Nasal cavity respiratory epithelium epithelial cell of viscerocranial mucosa (primary cell): ENCODE results near the gene PPIA. TPM values are rescaled to one million over a fixed set of nuclear protein-coding genes. Genes with fewer than 3 reads are reported as not detected.

Source experiments
- total RNA-seq: library from RNA; depleted of rRNA; stranded (reverse); fragments of >200 nt; gene quantifications from 2 replicates; pipeline ENCODE4 v1.2.3, GENCODE V29; 2014

Gene PPIA
- total RNA-seq: 1,496 and 1,621 TPM in 2 replicates

GRCh38 chr7:44796504-44797328 lies at the start of gene PPIA:
TSS of gene PPIA (plus strand) at chr7:44796681. CDS start at chr7:44796725, 44 bp downstream.

GRCh38 chr7:44748045-44748947 lies 48.2 kb upstream of the PPIA start, which contains the start of gene ZMIZ2:
TSS of gene ZMIZ2 (plus strand) at chr7:44748847. CDS start at chr7:44756250, 7,403 bp downstream.

GRCh38 chr7:44847920-44848634 lies 51.6 kb downstream of the PPIA start, which contains the start of gene H2AZ2:
TSS of gene H2AZ2 (minus strand) at chr7:44848087. CDS start at chr7:44847971, 116 bp downstream.

Other genes with a start within 250 kb of the PPIA start
- 63.7 and 74.5 TPM in 2 replicates for gene DDX56, start 222.8 kb upstream of the PPIA start, total RNA-seq
- gene TMED4, start 214.4 kb upstream of the PPIA start, total RNA-seq: 79.9 and 147 TPM in 2 replicates
- 73.8 and 145 TPM in 2 replicates for gene OGDH, start 190.1 kb upstream of the PPIA start, total RNA-seq
- gene ZMIZ2, start 47.8 kb upstream of the PPIA start, total RNA-seq: 4.8 and 14.2 TPM in 2 replicates
- 98.1 and 104 TPM in 2 replicates for gene H2AZ2, start 51.4 kb downstream of the PPIA start, total RNA-seq
- gene PURB, start 88.8 kb downstream of the PPIA start, total RNA-seq: 26.7 and 45.6 TPM in 2 replicates
- gene MYO1G, start 182.3 kb downstream of the PPIA start, total RNA-seq: 0.14 and 0.34 TPM in 2 replicates
- 46.1 and 65.6 TPM in 2 replicates for gene CCM2, start 203.5 kb downstream of the PPIA start, total RNA-seq